ENCODE results near the gene OLFML2A.
"Not testable (repeated sequence)": the region's sequence is repeated elsewhere in the genome, so short reads cannot be mapped to it uniquely, and the experiment has no call there.

DNA sequence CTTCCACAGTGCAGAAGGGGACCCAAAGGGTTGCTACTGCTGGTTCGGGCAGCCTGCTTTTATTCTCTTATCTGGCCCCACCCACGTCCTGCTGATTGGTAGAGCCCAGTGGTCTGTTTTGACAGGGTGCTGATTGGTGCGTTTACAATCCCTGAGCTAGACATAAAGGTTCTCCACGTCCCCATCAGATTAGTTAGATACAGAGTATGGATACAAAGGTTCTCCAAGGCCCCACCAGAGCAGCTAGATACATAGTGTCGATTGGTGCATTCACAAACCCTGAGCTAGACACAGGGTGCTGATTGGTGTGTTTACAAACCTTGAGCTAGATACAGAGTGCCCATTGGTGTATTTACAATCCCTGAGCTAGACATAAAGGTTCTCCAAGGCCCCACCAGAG, 61.2 kb downstream of the OLFML2A start:
- not testable (repeated sequence) for TF ChIP-seq SP1 (IDR thresholded peaks at IDR 0.05); FOXA1 (IDR thresholded peaks at IDR 0.05); BHLHE40 (IDR thresholded peaks at IDR 0.05; ENCODE audit: borderline replicate concordance); ARNT (IDR thresholded peaks at IDR 0.05); TARDBP (IDR thresholded peaks at IDR 0.05); SUZ12 (IDR thresholded peaks at IDR 0.05)

Measured in HEK293T (cell line).